ENCODE measurements around the gene PRMT3. TPM values are rescaled to one million over a fixed set of nuclear protein-coding genes. Genes with fewer than 3 reads are reported as not detected.
"Not testable (repeated sequence)": the region's sequence is repeated elsewhere in the genome, so short reads cannot be mapped to it uniquely, and the experiment has no call there.

Gene PRMT3
- total RNA-seq, 1 experiment from 2014 or later: 51.6 TPM

DNA sequence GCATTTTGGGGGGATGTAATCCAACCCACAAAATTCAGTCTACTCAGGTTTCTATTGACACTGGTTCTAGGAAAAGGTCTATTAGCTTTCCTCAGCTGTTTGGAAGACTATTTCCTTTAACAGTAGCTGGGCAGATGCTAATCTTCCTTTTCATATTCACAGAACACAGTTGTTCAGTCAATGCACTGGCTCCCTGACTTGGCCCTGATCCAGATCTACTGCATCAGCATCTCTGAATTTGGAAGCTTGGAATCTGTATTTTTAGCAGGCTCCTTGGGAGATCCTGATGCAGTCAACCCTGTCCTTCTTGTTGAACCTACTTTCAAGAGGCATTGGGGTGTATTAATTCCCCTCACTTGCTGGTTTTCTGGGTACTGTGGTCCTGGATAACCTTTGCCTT, 17.7 kb upstream of the PRMT3 start:
- in situ Hi-C loops (cut with HindIII; ENCODE audit: low pct_unique_long_range_greater_than_20kb, low sequenced_read_pairs): no loop called here
- no peak for DNase-seq (ENCODE audit: low read depth, low spot score)

DNA sequence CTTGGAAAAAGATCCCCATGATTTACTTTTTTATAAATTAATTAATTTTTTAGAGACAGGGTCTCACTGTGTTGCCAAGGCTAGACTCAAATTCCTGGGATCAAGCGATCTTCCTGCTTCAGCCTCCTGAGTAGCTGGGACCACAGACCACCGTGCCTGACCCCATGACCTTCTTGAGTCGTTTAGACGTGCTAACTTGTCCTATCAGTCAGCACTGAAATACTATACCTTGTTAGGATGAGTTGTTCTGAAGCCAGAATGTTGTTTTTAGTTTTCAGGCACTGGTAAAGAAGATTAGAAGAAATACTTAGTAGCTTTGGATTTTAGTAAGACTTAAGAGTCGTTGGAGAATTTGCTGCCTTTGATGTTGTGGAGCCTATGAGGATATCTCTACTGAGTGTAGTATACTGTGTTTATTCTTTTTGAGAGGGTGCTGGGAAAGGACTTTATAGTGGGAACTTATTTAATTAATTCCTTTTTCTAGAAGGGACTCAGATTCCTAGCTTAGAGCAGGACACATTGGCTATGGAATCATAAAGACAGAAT, 15.4 kb upstream of the PRMT3 start:
- in situ Hi-C loops (cut with HindIII; ENCODE audit: low pct_unique_long_range_greater_than_20kb, low sequenced_read_pairs): no loop called here

DNA sequence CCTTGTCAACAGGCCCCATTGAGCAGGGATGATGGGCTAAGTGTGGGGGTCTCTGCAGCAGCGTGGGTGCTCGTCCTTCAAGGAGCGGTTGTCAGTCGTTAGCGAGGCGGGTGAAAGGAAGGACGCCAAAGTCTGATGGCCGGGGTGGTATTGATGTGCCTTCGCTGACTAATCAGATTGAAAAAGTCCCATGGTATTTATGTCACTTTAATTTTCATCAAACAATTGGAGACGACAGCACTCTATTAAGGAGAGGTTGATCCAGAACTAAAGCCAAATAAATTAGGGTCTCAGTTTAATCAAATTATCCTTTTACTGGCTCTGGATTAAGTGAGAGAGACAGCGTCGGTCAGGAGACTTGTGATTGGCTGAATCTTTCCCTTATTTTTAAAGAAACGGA, 14.4 kb upstream of the PRMT3 start:
- in situ Hi-C loops (cut with HindIII; ENCODE audit: low pct_unique_long_range_greater_than_20kb, low sequenced_read_pairs): no loop called here
- DNase-seq (ENCODE audit: low read depth, low spot score): no peak

More for the DNA sequence above, 15.4 kb upstream of the PRMT3 start:
- DNase-seq (ENCODE audit: low read depth, low spot score): no peak

DNA sequence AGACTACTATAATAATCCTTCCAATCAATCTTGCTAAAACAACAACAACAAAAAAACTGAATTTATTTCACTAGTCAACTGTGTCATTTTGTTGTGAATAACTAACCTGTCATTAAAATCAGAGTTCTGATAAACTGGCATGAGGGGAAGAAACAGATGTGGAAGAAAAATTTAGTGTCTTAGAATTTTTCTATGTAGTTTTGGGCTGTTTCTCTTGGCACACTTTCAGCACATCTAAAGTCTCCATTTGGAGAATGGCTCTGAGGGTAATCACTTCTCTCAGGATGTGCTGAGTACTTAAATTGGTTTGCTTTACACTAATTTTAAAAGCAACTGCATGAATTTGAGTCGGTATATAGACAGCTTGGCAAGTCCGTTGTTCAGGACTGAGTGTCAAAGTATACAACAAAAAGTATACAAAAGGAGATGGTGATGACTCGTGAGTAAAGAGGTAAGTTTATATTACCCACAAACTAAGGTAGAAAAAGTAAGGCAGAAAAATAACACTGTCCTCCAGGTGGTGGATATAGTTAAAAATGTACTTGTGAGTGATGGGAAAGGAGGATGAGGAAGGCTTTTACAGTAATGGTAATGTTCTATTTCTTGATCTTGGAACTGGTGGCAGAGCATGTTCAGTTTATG, 13.8 kb upstream of the PRMT3 start:
- no peak for DNase-seq (ENCODE audit: low read depth, low spot score)
- in situ Hi-C loops (cut with HindIII; ENCODE audit: low pct_unique_long_range_greater_than_20kb, low sequenced_read_pairs): no loop called here

DNA sequence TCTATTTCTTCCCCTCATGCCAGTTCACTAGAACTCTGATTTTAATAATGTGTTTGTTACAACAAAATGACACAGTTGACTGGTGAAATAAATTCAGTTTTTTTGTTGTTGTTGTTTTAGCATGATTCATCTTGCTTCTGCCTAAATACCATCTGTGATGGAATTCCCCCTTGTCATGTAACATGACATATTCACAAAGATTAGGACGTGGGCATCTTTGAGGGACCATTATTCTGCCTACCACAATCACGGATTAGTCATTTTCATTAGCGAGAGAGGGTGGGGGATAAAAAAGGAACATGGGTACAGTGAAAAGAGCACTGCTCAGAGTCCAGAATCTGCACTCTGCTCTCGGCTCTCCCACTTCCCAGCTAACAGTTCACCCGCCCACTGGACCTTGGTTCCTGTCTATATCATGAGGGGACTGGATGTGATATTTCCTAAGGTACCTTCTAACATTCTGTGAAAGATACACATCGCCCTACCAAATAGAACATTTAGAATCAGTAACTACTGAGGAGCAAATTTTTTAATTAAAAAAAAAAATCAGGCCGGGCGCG, 12.7 kb upstream of the PRMT3 start:
- in situ Hi-C loops (cut with HindIII; ENCODE audit: low pct_unique_long_range_greater_than_20kb, low sequenced_read_pairs): no loop called here
- DNase-seq (ENCODE audit: low read depth, low spot score): no peak

DNA sequence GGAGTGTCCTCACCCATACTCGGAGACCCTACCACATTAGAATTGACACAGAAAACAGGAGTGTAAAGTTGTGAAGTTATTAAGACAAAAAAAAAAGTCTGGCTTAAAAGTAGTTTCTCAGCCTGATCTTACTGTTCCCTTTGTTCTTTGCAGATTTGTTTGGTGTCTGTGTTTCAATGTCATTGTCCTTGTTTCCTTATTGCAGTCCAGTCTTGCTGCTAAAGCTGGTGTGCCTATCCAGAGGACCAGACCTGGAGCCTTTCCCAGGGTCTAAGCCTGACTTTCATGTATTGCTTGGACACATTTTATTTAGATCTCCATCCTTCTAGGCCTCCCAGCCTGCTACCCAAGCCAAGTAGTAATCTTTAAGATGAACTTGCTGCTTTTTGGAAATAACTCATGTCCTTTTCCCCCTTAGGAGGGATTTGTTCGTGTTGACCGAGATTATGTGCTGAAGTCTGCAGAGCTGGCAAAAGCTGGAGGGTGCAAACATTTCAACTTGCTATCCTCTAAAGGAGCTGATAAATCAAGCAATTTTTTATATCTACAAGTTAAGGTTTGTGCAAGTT, 11.3 kb upstream of the PRMT3 start:
- in situ Hi-C loops (cut with HindIII; ENCODE audit: low pct_unique_long_range_greater_than_20kb, low sequenced_read_pairs): no loop called here
- DNase-seq (ENCODE audit: low read depth, low spot score): no peak

DNA sequence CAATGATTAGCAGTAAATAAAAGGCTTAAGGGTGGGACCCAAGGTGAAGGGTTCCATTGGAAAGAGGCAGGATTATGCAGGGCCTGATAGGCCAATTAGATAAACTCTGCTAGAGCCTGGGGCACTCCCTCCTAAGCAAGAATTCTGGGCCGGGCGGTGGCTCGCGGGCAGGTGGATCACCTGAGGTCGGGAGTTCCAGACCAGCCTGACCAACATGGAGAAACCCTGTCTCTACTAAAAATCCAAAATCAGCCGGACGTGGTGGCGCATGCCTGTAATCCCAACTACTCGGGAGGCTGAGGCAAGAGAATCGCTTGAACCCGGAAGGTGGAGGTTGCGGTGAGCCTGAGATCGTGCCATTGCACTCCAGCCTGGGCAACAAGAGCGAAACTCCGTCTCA, 1.5 kb upstream of the PRMT3 start:
- in situ Hi-C loops (cut with HindIII; ENCODE audit: low pct_unique_long_range_greater_than_20kb, low sequenced_read_pairs); DNase-seq (ENCODE audit: low read depth, low spot score): not testable (repeated sequence)

DNA sequence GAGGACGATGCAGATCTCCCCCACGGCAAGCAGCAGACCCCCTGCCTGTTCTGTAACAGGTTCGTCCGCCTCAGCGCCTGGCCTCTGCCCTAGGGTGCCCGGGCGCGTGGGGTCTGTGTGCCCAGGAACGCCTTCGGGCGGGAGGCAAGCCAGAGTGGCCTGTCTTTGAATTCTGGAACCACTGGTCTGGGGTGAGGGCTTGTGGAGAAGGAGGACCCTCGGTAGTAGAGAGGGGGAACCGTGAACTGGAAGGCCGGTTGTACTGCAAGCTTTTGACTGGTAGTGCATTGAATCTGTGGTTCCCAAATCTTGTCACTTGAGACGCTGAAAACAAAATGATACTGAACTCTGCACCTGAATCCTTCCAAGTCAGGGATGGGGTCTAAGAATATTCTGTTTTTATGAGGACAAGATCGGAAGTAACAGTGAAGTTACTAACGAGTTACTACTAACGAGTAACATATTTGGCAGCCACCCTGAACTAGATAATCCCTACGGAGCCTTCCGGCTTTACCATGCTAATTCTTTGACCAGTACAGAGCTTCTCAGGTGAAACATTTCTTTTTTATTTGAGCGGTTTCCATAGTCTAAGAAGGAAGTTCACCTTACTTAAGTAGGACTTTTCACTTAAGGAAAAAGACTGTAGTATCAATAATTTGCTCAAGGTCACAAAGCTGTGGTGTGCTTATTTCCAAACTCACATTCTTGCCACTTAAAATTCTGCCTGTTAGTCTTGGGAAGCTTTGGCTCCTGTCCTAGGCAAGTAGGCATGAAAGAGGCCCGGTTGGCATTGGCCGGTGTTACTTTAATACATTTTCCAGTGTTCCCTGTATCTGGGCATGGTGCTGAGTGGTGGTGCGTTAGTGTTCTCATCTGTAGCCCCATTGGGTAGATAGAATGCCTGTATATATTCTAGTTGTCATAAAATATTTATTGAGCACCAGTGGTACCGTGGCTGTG, 860 bp downstream of the PRMT3 start:
- DNase-seq (ENCODE audit: low read depth, low spot score): no peak
- in situ Hi-C loops (cut with HindIII; ENCODE audit: low pct_unique_long_range_greater_than_20kb, low sequenced_read_pairs): no loop called here

DNA sequence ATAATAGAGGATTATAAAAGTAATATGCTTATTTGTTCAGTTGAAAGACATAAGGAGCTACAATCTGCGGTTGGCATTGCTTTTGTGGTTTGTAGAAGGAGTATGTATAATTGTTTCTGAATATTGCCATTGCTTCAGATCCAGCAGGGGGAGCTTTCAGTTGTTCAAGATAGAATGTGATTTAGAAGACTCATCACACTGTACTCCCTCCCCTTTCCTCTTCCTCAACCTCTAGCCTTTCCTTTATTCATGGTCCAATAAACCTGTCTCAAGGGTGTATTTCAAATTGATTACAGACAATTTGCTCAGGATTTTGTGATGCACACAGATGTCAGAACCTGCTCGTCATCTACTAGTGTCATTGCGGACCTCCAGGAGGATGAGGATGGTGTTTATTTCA, 9.8 kb downstream of the PRMT3 start:
- in situ Hi-C loops (cut with HindIII; ENCODE audit: low pct_unique_long_range_greater_than_20kb, low sequenced_read_pairs): no loop called here

DNA sequence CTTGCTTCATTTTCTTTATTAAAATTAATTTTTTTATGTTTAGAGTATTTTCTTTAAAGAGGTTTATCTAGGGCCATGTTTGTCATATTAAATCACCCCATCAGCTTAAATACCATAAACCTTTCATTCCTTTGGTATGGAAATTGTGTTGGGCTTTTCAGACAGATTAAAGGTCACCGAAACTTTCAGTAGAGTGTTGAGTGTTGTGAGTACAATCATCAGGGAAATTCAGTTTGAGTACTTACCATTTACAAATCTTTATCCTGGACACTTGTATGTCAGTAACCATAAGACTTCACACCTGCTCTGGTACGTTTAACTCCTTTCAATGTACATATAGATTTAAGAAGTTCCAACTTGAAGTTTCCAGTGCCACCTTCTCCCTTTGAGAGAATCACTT, 12.0 kb downstream of the PRMT3 start:
- DNase-seq (ENCODE audit: low read depth, low spot score): no peak
- in situ Hi-C loops (cut with HindIII; ENCODE audit: low pct_unique_long_range_greater_than_20kb, low sequenced_read_pairs): no loop called here

More for the DNA sequence above, 9.8 kb downstream of the PRMT3 start:
- peak; percentile 75 for DNase-seq (ENCODE audit: low read depth, low spot score)

DNA sequence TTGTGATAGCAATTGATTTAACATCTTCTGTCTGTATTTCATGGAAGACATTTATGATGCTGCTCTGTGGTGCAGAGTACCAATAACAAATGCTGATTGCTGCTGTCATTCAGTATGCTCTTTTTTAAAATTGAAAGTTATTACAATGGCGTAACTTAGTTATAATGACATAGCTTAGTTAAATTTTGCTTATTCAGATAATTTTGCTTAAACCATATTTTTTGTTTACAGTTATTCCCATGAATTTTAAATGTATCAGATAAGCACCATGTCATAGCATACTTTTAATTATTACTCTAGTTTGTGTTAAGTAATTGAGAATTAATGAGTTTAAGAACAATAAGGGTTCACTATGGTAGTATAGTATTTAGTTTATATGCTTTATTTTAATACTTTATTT, 15.5 kb downstream of the PRMT3 start:
- in situ Hi-C loops (cut with HindIII; ENCODE audit: low pct_unique_long_range_greater_than_20kb, low sequenced_read_pairs): no loop called here
- no peak for DNase-seq (ENCODE audit: low read depth, low spot score)

DNA sequence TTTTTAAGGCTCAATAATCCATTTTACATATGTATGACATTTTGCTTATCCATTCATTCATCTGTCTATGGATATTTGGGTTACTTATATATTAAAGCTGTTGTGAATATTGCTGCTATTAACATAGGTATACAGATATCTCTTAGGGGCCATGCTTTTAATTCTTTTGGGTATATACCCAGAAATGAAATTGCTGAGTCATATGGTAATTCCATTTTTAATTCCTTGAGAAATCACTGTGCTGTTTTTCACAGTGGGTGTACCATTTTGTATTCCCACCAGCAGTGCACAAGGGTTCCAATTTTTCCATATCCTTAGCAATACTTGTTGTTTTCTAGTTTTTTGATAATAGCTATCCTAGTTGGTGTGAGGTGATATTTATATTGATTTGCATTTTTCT, 19.0 kb downstream of the PRMT3 start:
- DNase-seq (ENCODE audit: low read depth, low spot score): no peak
- in situ Hi-C loops (cut with HindIII; ENCODE audit: low pct_unique_long_range_greater_than_20kb, low sequenced_read_pairs): no loop called here

DNA sequence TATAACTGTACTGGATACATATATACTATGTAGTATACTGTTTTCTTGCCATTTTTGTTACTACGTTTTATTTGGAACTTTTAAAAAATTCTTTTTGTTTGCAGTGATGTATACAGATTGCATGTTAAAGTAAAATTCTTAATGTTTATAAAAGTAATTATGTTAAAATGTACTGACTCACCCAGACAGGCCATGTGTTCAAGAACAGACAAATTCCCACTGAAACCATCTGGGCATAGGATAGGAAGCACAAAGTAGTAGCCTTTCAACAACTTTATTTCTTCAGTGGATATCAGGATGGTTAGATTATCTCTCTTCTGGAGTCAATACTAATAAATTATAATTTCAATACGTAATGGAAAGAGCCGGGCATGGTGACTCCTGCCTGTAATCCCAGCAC, 19.8 kb downstream of the PRMT3 start:
- in situ Hi-C loops (cut with HindIII; ENCODE audit: low pct_unique_long_range_greater_than_20kb, low sequenced_read_pairs): no loop called here
- no peak for DNase-seq (ENCODE audit: low read depth, low spot score)

DNA sequence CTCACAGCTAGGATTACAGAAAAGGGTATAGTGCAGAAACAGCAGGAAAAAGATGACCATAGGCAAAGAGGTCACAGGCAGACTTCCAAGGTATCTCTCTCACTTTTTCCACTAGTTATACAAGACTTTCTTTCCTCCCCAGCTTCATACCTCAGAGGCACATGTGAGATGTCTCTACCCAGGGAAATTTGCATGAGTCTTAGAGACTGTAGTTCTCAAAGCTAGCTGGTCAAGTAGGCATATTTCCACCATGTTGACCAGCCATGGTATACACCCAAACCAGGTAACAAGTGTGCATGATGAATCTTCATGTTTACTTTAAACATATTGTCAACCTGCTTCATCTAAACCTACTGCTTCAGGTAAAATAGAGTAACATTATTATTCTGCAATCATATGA, 27.9 kb downstream of the PRMT3 start:
- in situ Hi-C loops (cut with HindIII; ENCODE audit: low pct_unique_long_range_greater_than_20kb, low sequenced_read_pairs): no loop called here
- DNase-seq (ENCODE audit: low read depth, low spot score): no peak

DNA sequence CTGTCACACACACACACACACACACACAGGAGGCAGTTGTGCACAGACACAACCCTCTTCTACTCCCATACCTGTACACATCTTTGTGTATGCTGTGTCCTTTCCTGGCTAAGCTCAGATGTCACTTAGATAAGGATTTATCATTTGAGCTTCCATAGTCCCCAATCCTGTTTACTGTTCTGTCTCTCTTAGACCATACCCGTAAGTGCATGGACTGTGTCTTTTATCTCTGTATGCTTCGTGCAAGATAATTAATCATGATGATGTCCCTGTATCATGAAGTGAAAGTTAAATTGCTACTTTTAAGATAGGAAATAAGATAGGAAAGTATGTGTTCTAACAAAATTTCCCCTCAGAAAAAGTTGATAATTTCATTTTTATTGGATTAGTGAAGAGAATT, 30.3 kb downstream of the PRMT3 start:
- DNase-seq (ENCODE audit: low read depth, low spot score): no peak
- in situ Hi-C loops (cut with HindIII; ENCODE audit: low pct_unique_long_range_greater_than_20kb, low sequenced_read_pairs): no loop called here

DNA sequence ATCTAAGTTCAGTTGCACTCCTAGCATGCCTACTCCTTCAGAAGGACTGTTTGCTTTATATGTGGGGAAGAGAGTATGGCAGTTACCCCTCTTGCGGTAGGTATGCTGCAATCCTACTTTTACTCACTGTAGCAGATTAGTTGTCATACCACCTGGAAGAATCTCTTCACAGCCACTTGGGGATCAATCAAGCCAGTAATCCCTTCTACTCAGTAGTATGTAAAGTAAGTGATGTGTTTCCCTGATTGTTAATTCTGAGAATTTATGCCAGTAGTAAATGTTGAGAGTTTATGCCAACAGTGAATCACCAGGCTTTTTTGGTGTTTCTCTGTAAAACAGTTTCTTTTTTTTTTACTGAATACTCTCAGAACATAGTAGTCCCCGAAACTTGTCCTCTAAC, 34.4 kb downstream of the PRMT3 start:
- in situ Hi-C loops (cut with HindIII; ENCODE audit: low pct_unique_long_range_greater_than_20kb, low sequenced_read_pairs): no loop called here
- no peak for DNase-seq (ENCODE audit: low read depth, low spot score)

DNA sequence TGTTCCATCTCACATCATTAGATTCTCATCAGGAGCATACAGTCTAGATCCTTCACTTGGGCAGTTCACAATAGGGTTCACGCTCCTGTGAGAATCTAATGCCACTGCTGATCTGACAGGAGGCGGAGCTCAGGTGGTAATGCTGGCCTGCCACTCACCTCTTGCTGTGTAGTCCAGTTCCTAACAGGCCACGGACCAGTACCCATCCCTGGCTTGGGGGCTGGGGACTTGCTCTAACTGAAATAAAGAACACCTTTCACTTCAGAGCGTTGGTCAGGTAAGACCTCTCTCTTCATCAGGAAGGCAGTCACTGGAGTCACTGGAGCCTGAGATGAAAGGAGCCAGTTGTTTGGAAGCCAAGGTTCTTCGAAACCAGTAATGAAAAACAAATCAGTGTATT, 41.7 kb downstream of the PRMT3 start:
- in situ Hi-C loops (cut with HindIII; ENCODE audit: low pct_unique_long_range_greater_than_20kb, low sequenced_read_pairs): no loop called here
- no peak for DNase-seq (ENCODE audit: low read depth, low spot score)

DNA sequence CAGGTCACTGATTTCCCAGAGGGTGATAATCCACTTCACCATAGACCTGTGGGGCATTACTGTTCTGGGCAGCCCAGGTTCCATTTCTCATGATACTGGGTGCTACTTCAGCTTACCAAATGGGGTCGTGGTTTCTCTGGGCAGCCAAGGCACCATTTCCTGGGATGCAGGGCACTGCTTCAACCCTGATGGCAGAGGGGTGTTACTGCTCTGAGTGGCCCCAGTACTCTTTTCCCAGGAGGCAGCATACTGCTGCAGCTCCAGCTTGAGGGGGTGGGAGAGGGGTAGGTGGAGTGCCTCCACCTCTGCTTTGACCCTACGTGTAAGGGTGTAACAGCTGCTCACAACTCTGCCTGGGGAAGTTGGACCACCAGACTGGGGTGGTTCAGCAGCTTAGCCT, 51.1 kb downstream of the PRMT3 start:
- DNase-seq (ENCODE audit: low read depth, low spot score): no peak
- in situ Hi-C loops (cut with HindIII; ENCODE audit: low pct_unique_long_range_greater_than_20kb, low sequenced_read_pairs): no loop called here
